T-helper 9 cell (primary cell): ENCODE results near the gene LENG8.
A peak's percentile ranks its signal among the peaks of the same experiment; 100 is the strongest.

Experiments
- DNase-seq: peaks from one replicate; pipeline ENCODE4 v3.0.0-alpha.2; 2020
- total RNA-seq, 2 donors: gene quantifications; one replicate each; lab custom pipeline; 2026; lab: John Stamatoyannopoulos, UW

LENG8 gene
- 221 to 429 reads per million in 2 donors for total RNA-seq

DNA sequence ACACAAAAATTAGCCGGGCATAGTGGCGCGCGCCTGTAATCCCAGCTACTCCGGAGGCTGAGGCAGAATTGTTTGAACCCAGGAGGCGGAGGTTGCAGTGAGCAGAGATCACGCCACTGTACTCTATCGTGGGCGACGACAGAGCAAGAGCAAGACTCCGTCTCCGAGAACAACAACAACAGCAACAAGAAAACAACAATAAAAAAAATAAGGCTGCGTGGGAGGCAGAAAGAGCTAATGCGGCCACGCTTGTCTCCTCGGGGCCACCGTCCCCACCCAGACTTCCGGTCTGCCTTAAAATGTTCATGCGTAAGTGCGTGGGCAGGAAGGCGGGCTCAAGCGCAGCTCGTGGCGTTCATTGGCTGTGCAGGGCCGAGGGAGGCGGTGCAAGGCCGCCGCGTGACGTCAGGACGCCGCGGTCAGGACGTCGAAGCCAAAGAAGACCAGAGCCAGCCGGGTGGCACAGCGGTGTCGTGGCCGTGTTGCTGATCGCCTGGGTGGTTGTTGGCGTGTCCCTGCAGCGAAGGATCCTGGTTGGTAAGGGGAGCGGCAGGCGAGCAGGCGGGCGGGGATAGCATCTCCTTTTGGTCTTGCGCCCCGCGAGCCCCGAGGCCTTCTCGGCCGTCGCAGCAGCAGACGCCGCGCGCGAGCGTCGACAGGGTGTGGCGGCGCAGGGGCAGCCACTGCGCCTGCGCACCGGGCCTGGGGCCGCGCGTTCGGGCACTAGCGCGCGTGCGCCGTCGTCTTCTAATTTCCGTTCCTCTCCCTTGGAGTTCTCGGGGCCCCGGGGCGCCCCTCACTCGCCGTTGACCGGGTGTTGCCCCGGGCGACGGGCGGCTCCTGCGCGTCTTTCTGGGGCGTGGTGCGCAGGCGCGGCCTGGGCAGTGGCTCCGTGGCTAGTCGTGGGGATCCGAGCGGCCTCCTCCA lies at the start of gene LENG8:
LENG8 (plus strand) TSS at position 426 of the 927 bp plus-strand sequence. CDS start 2,146 bp downstream, outside the sequence.
- DNase-seq: peak; percentile 94

DNA sequence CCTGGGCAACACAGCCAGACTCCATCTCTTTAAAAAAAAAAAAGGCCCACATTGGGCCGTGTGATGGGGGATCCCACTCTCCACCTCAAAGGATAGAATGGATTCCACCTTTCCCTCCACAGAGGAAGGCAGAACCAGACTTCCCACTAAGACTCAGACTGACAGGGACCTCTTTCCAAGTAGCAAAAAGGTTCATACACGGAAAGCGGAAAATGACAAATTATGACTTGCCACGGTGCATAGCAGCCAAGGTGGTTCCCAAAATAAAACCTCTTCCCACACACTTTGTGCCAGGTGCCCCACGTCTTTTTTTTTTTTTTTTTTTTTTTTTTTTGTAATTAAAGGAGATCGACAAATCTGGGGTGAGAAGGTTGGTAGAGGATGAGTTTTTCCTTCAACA lies 48.1 kb upstream of the LENG8 start:
- no peak for DNase-seq

- no peak for DNase-seq
These were observed 45.9 kb upstream of the LENG8 start for GRCh38 chr19:54403054-54403453.

- no peak for DNase-seq
These were observed 43.4 kb upstream of the LENG8 start for GRCh38 chr19:54405628-54406027.

DNA sequence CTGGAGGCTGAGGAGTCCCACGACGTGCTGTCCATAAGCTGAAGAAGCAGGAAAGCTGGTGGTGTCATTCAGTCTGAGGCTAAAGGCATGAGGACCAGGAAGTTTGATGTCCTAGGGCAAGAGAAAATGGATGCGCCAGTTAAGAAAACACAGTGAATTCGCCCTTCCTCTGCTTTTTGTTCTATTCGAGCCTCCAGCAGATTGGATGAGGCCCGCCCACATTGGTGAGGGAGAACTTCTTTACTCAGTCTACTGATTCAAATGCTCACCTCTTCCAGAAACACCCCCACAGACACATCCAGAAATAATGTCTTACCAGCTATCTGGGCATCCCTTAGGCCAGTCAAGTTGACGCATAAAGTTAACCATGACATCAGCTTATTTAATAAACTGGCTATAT lies 41.2 kb upstream of the LENG8 start:
- DNase-seq: no peak

DNA sequence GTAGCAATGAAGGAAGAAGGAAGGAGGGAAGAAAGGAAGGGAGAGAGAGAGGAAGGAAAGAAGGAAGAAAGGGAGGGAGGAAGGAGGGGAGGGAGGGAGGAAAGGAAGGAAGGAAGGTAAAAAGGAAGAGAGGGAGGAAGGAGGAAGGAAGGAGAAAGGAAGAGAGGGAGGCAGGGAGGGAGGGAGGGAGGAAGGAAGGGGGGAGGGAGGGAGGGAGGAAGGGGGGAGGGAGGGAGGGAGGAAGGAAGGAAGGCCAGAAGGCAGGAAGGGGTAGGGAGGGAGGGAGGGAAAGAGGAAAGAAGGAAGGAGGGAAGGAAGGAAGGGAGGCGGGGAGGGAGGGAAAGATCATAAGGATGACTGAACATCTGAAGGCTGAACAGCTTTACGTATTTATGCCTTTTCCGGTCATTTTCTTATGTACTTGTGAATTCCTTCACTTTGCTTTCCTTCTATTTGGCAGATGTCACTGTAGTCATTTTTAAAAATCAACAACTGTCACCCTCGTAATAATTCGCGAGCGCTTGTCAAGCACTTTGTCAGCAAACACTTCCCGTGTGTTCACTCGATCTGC lies 40.5 kb upstream of the LENG8 start:
- DNase-seq: no peak

DNA sequence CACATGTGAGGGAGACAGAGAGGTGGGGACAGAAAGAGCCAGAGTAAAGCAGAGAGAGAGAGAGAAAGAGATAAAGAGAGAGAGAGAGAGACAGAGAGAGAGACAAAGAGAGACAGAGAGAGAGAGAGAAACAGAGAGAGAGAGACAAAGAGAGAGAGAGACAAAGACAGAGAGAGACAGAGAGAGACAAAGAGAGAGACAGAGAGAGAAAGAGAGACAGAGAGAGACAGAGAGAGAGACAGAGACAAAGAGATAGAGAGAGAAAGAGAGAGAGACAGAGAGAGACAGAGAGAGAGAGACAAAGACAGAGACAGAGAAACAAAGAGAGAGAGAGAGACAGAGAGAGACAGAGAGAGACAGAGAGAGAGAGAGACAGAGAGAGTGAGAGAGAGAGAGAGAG lies 38.0 kb upstream of the LENG8 start:
- no peak for DNase-seq

DNA sequence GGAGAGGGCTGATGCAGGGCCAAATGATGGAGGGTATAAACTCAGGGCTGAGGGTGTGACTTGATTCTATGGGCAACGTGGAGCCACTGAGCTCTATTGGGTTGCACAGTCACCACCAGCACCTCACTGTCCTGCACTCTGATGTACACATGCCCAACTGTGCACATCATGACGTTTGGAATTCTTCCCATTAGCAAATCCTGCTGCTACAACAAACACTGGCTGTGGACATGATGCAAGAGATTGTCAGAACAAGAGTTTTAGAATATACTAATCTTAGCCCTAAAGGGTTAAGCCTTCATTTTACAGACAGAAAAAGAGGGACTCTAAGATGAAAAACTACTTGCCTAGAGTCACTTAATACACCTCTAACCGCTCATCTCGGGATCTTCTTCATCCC lies 36.1 kb upstream of the LENG8 start:
- no peak for DNase-seq

GRCh38 chr19:54414156-54414555 lies 34.8 kb upstream of the LENG8 start:
- DNase-seq: no peak

DNA sequence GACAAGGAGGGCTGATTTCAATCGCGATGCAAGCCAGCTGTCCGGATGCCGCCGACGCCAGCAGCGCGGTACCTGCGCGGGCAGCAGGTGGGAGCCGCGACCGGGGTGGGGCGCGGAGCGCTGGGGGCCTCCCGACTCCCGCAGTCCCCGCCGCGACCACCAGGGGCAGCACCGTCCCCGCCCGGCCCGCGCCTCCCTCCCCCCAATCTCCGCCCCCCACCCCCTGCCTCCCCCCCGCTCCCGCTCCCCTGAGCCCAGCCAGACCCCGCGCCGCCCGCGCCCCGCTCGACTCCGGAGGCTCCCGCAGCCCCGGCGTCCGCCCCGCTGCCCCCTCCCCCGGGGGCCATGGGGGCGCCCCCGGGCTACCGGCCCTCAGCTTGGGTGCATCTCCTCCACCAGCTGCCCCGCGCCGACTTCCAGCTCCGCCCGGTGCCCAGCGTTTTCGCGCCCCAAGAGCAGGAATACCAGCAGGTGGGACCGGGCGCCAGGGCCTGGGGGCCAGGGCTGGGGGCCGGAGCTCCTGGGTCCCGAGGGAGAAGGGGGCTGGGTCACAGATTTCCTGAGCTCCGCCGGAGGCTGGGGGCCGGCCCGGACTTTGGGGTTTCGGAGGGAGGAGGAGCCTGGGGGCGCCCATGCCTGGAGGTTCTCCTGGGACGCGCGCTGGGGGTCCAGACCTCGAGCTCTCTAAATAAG lies 33.6 kb upstream of the LENG8 start, which contains the start of gene TTYH1:
TTYH1 (plus strand) TSS at position 257 of the 693 bp plus-strand sequence; CDS start at position 346, 89 bp downstream.
- DNase-seq: peak; percentile 32

- DNase-seq: no peak
These were observed 32.9 kb upstream of the LENG8 start for GRCh38 chr19:54415901-54416673.

DNA sequence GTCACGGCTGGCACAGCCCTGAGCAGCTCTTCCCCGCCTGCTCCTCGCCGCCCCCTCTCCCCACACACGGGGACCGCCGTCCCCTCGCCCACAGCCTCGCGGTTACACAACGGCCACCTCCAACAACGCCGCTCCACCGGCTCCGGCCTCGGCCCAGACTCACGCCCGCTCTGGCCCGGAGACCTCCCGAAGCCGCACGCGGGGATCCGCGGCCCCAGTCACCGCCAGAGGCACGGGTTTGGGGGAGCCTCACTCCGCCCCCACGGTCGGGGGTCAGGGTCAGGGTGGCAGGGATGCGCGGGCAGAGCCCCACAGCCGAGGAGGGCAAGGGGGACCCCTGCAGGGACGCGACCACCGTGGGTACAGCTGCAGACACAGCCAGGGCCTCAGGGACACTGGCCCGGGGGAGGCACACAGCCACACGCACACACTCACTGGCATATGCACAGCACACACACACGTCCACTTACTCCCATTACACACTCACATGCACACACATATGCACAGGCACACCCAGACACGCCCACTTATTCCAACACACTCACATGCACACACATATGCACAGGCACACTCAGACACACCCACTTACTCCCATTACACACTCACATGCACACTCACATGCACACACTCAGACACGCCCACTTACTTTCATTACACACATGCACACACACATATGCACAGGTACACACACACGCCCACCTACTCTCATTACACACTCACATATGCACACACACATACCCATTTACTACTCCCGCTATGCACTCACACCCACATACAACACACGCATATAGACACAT lies 32.1 kb upstream of the LENG8 start:
- no peak for DNase-seq

DNA sequence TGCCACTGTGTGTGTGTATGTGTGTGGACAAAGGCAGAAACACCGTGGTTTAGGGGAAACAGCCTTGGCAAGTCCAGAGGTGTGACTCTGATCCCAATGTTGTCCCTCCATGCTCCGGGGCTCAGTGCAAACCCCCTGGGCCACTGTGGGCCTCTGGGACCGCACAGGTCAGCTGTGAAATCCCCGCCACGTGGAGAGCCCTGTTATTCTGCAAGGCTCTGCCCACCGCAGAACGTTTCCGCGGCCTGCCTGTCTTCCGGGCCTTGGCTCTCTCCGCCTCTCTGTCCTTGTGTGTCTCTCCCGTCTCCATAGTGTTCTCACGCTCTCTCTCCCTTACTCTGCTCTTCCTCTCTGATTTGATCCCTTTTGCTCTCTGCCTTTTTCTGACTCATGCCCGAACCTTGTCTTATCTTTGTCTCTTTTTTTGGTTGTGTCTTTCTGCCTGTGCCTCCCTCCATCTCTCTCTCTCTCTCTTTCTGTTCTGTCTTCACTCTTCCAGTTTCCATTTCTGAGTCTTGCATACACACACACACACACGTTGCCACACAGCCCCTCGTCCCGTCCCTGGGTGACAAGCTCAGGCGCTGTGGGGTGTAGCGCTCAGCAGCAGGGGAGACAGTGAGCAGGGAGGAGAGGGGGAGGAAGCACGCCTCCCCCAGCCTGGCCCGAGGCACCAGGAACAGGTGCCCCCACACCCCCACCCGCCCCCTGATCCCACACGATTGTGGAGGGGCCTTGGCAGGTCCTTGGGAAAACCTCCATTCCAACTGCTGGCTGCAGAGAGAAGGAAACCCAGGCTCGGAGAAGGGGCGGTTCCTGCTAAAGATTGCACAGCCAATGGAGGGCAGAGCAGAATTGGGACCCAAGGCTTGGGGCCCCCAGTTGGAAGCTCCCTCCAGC lies 30.7 kb upstream of the LENG8 start:
- DNase-seq: no peak

DNA sequence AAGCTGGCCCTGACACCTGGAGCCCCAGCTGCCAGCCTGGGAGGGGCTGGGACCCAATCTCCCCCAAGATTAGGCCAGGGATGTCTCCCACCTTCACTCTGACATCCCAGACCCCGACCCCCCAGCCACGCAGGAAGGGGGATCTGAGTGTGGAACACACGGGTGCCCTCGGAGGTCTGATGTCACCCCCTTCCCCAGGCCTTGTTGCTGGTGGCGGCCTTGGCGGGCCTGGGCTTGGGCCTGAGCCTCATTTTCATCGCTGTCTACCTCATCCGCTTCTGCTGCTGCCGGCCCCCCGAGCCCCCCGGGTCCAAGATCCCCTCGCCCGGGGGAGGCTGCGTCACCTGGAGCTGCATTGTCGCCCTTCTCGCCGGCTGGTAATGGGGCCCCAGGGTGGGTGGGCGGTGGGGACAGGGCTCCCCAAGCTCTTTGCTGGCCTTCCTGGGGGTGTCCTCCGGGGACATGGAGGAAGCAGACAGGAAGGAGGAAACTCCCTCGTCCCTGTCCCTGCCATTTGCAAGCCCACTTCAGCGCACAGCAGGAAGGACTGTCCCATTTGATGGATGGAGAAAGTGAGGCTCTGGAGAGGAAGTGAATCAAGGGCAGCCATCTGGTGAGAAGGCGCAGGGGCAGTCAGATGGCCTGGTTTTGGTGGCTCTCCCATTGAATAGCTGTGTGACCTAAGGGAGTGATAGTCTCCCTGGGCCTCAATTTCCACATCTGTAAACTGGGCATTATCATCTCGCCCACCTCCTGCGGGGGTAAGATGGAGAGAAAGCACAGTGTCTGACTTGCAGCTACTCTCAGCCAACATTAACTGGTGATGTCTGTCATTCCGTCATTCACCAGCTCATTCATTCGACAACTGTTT lies 29.8 kb upstream of the LENG8 start:
- no peak for DNase-seq

- no peak for DNase-seq
These were observed 29.0 kb upstream of the LENG8 start for GRCh38 chr19:54420068-54420382.

DNA sequence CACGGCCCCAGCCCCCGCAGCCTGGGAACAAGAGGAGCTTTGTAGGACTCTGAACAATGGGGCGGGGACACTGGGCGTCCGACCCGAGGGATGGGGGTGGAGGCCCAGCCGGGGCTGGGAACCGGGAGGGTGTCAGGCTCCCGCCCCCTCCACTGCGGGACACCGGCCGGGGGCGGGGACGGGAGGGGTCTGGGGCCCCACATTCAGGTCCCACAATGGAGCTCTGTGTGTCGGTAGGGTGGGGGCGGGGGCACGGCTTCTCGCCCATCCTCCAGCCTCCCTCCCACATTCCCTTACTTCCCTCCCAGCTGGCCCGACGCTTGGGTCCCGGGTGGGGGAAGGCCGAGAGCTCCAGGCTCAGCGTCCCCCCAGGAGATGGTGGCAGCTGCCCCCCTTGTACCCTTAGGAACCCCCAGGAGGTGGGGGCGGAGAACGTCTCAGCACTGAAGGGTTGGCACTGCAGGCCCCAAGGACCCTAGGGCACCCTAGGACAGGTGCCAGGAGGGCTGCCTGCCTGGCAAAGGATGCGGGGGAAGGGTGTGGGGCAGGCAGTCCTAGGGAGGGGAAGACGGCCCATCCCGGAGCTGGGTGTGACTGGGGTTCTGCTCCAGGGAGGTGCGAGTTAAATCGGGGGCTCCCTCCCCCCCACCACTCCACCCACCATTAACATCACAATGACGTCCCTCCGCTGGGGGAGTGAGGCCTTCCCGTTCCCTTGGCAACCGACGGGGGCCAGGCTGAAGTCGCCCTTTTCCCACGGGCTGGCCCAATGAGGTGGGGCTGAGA lies 28.4 kb upstream of the LENG8 start:
- DNase-seq: no peak

DNA sequence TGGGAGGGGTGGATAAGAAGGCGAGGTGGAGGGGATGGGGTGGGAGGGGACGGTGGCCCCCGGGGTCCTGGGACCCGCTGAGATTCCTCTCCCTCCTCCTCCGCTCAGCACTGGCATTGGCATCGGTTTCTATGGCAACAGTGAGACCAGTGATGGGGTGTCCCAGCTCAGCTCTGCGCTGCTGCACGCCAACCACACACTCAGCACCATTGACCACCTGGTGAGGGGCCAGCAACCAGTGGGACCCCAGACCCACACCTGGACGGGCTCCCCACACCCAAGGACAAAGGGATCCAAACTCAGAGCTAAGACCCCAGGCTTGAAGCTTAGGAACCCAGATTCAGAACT lies 27.9 kb upstream of the LENG8 start:
- no peak for DNase-seq

DNA sequence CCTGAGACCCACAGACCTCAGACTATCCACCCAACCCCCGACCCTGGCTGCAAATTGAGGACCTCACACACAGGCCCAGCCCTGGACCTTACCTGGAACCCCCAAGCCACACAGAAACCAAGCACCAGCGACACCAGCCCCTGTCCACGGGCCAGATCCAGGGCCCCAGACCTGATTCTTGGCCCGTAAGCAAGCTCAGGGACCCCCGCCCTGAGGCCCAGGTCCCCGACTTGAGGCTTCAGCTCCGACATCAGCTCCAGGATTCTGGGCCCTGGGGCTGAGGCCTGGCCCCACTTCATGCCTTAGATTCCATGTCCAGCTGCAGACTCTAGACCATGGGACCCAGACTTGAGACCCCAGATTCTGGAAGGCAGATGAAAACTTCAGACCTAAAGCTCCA lies 27.5 kb upstream of the LENG8 start:
- DNase-seq: no peak

- DNase-seq: no peak
These were observed 26.9 kb upstream of the LENG8 start for GRCh38 chr19:54422136-54422535.
